GM18520 (cell line): ENCODE measurements around the gene USB1.

Experiments used
- ATAC-seq: cut with Tn5 transposase; IDR thresholded peaks from one replicate; pipeline ENCODE4 v1.9.1; 2021; ENCODE audit not compliant: unreplicated experiment

USB1 gene

GRCh38 chr16:58000706-58001676, at the start of gene USB1:
TSS of gene USB1 (plus strand) at chr16:58001407. CDS start at chr16:58001484, 77 bp downstream.
- peak; percentile 66 for ATAC-seq

- no peak for ATAC-seq
Observed at GRCh38 chr16:57952909-57953308, 48.3 kb upstream of the USB1 start.

GRCh38 chr16:57953857-57954256, 47.4 kb upstream of the USB1 start:
- ATAC-seq, result no peak

DNA sequence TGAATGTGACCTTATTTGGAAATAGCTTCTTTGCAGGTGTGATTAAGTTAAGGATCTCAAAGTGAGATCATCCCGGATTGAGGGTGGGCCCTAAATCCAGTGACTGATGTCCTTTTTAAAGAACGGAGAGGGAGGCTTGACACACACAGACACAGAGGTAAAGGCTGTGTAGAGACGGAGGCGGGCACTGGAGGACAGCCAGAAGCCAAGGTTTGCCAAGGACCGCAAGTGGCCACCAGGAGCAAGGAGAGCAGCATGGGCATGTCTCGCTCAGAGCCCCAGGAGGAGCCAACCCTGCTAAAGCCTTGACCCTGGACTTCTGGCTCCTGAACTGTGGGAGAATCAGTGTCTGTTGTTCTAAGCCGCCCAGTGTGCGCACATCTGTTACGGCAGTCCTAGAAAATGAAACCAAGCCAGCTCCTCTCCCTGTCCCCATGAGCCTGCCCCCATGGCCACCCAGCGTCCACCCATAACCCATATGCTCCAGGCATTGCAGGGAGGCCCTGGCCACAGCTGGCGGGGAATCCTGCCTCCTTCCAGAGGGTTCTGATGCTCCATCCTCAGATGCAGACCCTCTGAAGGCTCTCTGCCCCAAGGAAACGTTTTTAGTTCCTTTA, 45.5 kb upstream of the USB1 start:
- ATAC-seq, result no peak

DNA sequence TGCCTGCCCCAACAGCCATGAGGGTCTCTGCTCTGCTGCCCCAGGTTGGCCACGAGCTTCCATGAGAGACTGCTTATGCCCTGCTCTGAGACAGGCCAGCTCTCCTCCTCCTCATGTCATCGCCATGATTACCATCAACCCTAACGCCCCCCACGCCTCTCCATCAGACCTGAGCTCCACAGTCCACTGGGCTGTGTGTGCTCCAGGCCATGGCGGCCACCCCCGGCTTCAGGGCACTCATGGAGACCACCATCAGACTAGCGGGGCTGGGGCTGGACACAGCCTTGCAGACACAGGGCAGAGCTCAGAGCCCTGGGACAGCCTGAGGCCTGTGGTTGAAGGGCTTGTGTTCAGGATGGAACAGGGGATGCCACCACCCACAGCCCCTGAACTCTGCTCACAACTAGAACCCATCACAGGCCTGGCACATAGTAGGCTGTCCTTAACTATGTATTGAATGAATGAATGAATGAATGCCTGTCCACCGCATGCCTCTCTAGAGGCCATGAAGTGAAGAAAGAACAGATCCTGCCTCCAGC, 44.9 kb upstream of the USB1 start:
- ATAC-seq, result no peak

- ATAC-seq, result no peak
Observed at GRCh38 chr16:57956924-57957672, 44.1 kb upstream of the USB1 start.

GRCh38 chr16:57957673-57958392, 43.4 kb upstream of the USB1 start:
- no peak for ATAC-seq

GRCh38 chr16:57958544-57958943, 42.7 kb upstream of the USB1 start:
- no peak for ATAC-seq

GRCh38 chr16:57959121-57959520, 42.1 kb upstream of the USB1 start:
- no peak for ATAC-seq

GRCh38 chr16:57959804-57960203, 41.4 kb upstream of the USB1 start:
- ATAC-seq, result no peak

- ATAC-seq, result no peak
Observed at GRCh38 chr16:57960310-57960709, 40.9 kb upstream of the USB1 start.

DNA sequence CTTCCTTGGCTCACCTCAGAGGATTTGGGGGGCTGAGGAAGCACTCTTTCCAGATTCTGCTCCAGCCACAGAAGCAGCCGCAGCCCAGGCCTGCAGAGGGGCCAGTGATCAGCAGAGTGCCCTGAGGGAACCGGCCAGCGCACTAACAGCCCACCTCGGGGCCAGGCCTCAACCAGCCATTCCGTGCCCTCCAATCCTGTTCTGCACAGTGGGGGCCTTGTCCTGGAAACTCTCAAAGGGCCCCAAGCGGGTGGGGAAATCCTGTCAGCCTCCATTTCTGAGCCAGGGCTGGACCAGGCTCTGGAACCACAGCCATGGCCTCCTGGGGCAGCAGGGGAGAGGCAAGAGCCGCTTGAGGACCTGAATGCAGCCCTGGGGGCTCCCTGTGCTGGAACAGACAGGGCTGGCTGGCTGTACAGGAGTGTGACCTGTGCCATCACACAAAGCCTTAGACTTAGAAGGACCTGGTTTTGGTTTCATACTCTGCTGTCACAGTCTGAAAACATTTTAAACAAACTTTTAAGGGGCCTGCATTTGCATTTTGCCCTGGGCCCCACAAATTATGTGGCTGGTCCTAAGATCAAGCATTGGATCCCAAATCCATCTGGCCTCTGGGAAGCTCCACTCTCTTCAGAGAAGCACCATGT, 40.3 kb upstream of the USB1 start:
- ATAC-seq, result no peak

GRCh38 chr16:57961538-57961937, 39.7 kb upstream of the USB1 start:
- no peak for ATAC-seq

DNA sequence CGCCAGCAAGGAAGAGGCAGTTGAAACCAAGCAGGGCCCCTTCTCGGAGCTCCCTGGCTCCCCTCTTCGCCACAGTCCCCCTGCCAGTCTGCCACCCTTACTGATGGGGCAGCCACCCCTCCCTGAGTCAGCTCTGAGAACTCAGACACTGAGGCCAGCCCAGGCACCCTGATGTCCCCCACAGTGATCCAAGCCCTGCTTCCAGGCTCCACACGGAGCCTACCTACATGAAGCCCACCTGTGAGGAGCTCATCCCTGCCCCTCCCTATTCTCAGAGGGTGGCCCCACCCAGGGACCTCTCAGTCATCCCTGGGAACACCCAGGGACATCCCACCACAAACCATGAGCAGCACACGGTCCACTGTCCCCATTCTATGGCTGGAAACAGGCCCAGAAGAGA, 39.2 kb upstream of the USB1 start:
- no peak for ATAC-seq

GRCh38 chr16:57962756-57963155, 38.5 kb upstream of the USB1 start:
- ATAC-seq, result no peak

DNA sequence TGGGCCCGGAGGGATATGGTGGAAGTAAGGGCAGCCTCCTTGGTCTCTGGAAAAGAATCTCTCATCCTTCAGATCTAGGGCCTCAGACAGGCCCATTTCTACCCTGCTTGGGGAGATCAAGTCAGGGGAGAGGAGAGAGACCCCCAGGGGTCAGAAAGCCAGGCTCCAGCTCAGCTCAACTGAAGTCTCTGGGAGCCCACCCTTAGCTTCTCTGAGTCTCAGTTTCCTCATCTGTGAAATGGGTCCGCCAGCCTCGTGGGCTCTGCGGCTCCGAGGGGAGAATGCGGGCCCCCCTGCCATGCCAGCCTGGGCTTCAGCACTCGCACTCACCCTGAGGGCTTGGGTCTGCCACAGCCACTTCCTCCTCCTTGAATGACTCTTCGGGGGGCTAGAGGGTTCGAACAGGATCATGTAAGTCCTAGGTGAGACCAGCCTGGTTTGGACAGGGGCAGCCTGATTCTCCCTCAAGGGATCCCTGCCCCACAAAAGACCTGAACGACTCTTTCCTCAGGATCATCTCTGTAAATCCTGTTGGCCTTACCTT, 37.0 kb upstream of the USB1 start:
- ATAC-seq, result no peak

DNA sequence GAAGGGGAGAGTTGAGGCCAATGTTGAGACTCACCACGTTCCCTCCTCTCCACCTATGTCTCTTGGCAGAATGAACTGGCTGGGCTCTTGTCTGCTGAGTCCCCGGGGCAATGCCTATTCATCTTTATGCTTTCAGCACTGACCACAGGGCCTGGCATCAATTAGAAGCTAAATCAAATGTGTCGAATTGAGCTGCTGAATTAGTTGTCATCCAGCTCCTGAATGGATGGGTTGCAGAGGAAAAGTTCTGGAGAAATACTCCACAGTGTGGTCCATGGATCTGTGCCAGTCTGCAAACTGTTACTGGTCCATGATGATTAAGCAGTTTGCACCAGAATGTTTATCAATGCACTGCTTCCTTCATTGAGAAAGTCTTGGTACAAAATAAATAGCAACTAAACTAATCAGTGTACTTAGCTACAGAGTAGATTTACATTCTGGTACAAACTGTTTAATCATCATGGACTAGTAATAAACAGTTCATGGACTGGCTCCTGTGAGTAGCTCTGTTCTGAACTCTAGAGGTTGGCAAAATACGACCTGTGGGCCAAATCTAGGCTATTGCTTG, 34.9 kb upstream of the USB1 start:
- ATAC-seq, result no peak

GRCh38 chr16:57966986-57967385, 34.2 kb upstream of the USB1 start:
- ATAC-seq, result no peak

GRCh38 chr16:57967916-57968315, 33.3 kb upstream of the USB1 start:
- no peak for ATAC-seq
